PFSK-1 (cell line): Measurements from ENCODE around the gene NKTR.

Experiments used
- POLR2AphosphoS5 ChIP-seq: IDR thresholded peaks from 2 replicates; pipeline ENCODE4 v1.6.1; 2012; ENCODE audit warnings: low read depth, mild to moderate bottlenecking, control low read depth, low read length, moderate library complexity
- REST ChIP-seq, 2 experiments: IDR thresholded peaks; 2 replicates each; pipeline versions ENCODE4 v1.6.1 to v1.8.0; 2011 to 2012; ENCODE audit warnings: low read depth in 2 of 2, low read length in 2 of 2, control low read depth in 1 of 2, inconsistent platforms in 1 of 2, mild to moderate bottlenecking in 1 of 2, moderate library complexity in 1 of 2; ENCODE audit not compliant: insufficient read depth in 1 of 2
- SIN3A ChIP-seq: IDR thresholded peaks from 2 replicates; pipeline ENCODE4 v1.6.1; 2012; ENCODE audit warnings: mild to moderate bottlenecking, low read length, moderate library complexity, borderline replicate concordance; ENCODE audit not compliant: insufficient read depth
- TAF1 ChIP-seq: IDR thresholded peaks from 2 replicates; pipeline ENCODE4 v1.6.1; 2012; ENCODE audit warnings: low read length, control low read depth, borderline replicate concordance; ENCODE audit not compliant: insufficient read depth

- no peak for TF ChIP-seq POLR2AphosphoS5
- no peak for TF ChIP-seq SIN3A
- no peak for TF ChIP-seq REST (IDR thresholded peaks at IDR 0.05; ENCODE audit: insufficient read depth in 1 of 2, low read depth in 2 of 2, low read length in 2 of 2)
- no peak for TF ChIP-seq TAF1
Measured at GRCh38 chr3:42602961-42603360, 2.5 kb downstream of the NKTR start.
